Measurements from ENCODE around the gene MAL.

Gene MAL

GRCh38 chr2:95017071-95017501, 8.4 kb upstream of the MAL start:
- no peak for DNase-seq

GRCh38 chr2:95017836-95018235, 7.7 kb upstream of the MAL start:
- DNase-seq: no peak

GRCh38 chr2:95018301-95018700, 7.2 kb upstream of the MAL start:
- no peak for DNase-seq

GRCh38 chr2:95018861-95019550, 6.5 kb upstream of the MAL start:
- no peak for DNase-seq

GRCh38 chr2:95019572-95019971, 5.9 kb upstream of the MAL start:
- no peak for DNase-seq

- DNase-seq: no peak
These were observed 5.1 kb upstream of the MAL start for GRCh38 chr2:95020275-95021022.

- no peak for DNase-seq
These were observed 4.5 kb upstream of the MAL start for GRCh38 chr2:95021023-95021416.

GRCh38 chr2:95021847-95022246, 3.7 kb upstream of the MAL start:
- no peak for DNase-seq

GRCh38 chr2:95022309-95023221, 2.9 kb upstream of the MAL start:
- no peak for DNase-seq

GRCh38 chr2:95023222-95023597, 2.3 kb upstream of the MAL start:
- DNase-seq: no peak

- DNase-seq: no peak
These were observed 1.1 kb upstream of the MAL start for GRCh38 chr2:95024371-95024770.

GRCh38 chr2:95024960-95025405, 525 bp upstream of the MAL start:
- no peak for DNase-seq

GRCh38 chr2:95026471-95027368, 1.2 kb downstream of the MAL start:
- no peak for DNase-seq

GRCh38 chr2:95027369-95027720, 1.8 kb downstream of the MAL start:
- DNase-seq: no peak

GRCh38 chr2:95029898-95030341, 4.4 kb downstream of the MAL start:
- no peak for DNase-seq

GRCh38 chr2:95030496-95030895, 5.0 kb downstream of the MAL start:
- no peak for DNase-seq

GRCh38 chr2:95031076-95031725, 5.7 kb downstream of the MAL start:
- no peak for DNase-seq

GRCh38 chr2:95031726-95032116, 6.2 kb downstream of the MAL start:
- DNase-seq: no peak

- no peak for DNase-seq
These were observed 6.8 kb downstream of the MAL start for GRCh38 chr2:95032341-95032740.

- DNase-seq: no peak
These were observed 7.5 kb downstream of the MAL start for GRCh38 chr2:95032868-95033603.

GRCh38 chr2:95034221-95034620, 8.7 kb downstream of the MAL start:
- DNase-seq: no peak

Measured in DMS 273 treated with DMSO at 0.1 percent for 48 hours (cell line).